SK-N-SH (cell line): ENCODE measurements around the gene BCAS3. TPM values are rescaled to one million over a fixed set of nuclear protein-coding genes. Genes with fewer than 3 reads are reported as not detected.

Experiments used
- CTCF ChIA-PET: fragments of 300-600, 350-600 bp; formaldehyde crosslinking; extraction: SDS; loops from one replicate; lab custom pipeline; 2021; lab: Yijun Ruan, JAX
- POLR2A ChIA-PET: fragments of 350-600 bp; sonication (Branson Sonifier 250); formaldehyde crosslinking; extraction: SDS; loops from one replicate; lab custom pipeline; 2020; ENCODE audit warnings: antibody characterized with exemption, inconsistent platforms; lab: Yijun Ruan, JAX
- DNase-seq: peaks from one replicate; pipeline ENCODE4 v3.0.0; 2012
- H2AFZ ChIP-seq: fragments of 200-600 bp; sonication (generic); 2 replicates; pipeline ENCODE4 v1.8.1; 2016; ENCODE audit warnings: antibody characterized with exemption, mild to moderate bottlenecking, low read depth
- H3F3A ChIP-seq: fragments of 200-600 bp; sonication (generic); replicated peaks from 2 replicates; pipeline ENCODE3; 2016; ENCODE audit warnings: antibody characterized with exemption, mild to moderate bottlenecking; ENCODE audit not compliant: insufficient read depth
- H3K27ac ChIP-seq, 2 experiments: fragments of 200-500 bp in 1 of 2; fragments of 200-600 bp in 1 of 2; sonication (Bioruptor generic) in 1 of 2; sonication (generic), shearing (Covaris generic) in 1 of 2; 2 replicates each; pipeline versions ENCODE4 v1.5.1 to v1.6.1; 2014 to 2016; ENCODE audit warnings: low read depth in 2 of 2, inconsistent platforms in 1 of 2, low read length in 1 of 2, mild to moderate bottlenecking in 1 of 2, mixed read lengths in 1 of 2
- H3K27me3 ChIP-seq: fragments of 200-600 bp; sonication (generic), shearing (Covaris generic); 2 replicates; pipeline ENCODE4 v1.6.1; 2016; ENCODE audit warnings: mixed run types; ENCODE audit not compliant: insufficient read depth
- H3K36me3 ChIP-seq, 2 experiments: fragments of 200-500 bp in 1 of 2; fragments of 200-600 bp in 1 of 2; sonication (Bioruptor generic) in 1 of 2; sonication (generic) in 1 of 2; replicated peaks in 1 of 2; 2 replicates each; pipeline versions ENCODE3 to v1.5.1; 2014 to 2016; ENCODE audit warnings: low read length in 1 of 2, mild to moderate bottlenecking in 1 of 2; ENCODE audit not compliant: insufficient read depth in 2 of 2, control insufficient read depth in 1 of 2
- H3K4me1 ChIP-seq, 2 experiments: fragments of 200-500 bp in 1 of 2; fragments of 200-600 bp in 1 of 2; sonication (Bioruptor generic) in 1 of 2; sonication (generic), shearing (Covaris generic) in 1 of 2; 2 replicates each; pipeline versions ENCODE4 v1.5.1 to v1.6.1; 2014 to 2016; ENCODE audit warnings: low read depth in 1 of 2, low read length in 1 of 2, mixed run types in 1 of 2; ENCODE audit not compliant: insufficient read depth in 2 of 2, control insufficient read depth in 1 of 2
- H3K4me2 ChIP-seq: fragments of 200-600 bp; sonication (generic), shearing (Covaris generic); 2 replicates; pipeline ENCODE4 v1.6.1; 2017; ENCODE audit warnings: mixed run types
- H3K4me3 ChIP-seq, 2 experiments: fragments of 200-500 bp in 1 of 2; fragments of 200-600 bp in 1 of 2; sonication (Bioruptor generic) in 1 of 2; sonication (generic), shearing (Covaris generic) in 1 of 2; 2 replicates each; pipeline versions ENCODE4 v1.5.1 to v1.8.1; 2014 to 2016; ENCODE audit warnings: low read depth in 2 of 2, inconsistent platforms in 1 of 2, low read length in 1 of 2, mild to moderate bottlenecking in 1 of 2, mixed read lengths in 1 of 2, moderate library complexity in 1 of 2
- H3K79me2 ChIP-seq: fragments of 200-600 bp; sonication (generic); 2 replicates; pipeline ENCODE4 v1.8.1; 2017; ENCODE audit warnings: mild to moderate bottlenecking; ENCODE audit not compliant: insufficient read depth
- H3K9ac ChIP-seq: fragments of 200-600 bp; sonication (generic); 2 replicates; pipeline ENCODE4 v1.6.1; 2017; ENCODE audit warnings: mixed run types
- H3K9me2 ChIP-seq: fragments of 200-600 bp; sonication (generic); 2 replicates; pipeline ENCODE4 v1.6.1; 2017; ENCODE audit warnings: mixed run types
- H3K9me3 ChIP-seq: fragments of 200-600 bp; sonication (generic); 2 replicates; pipeline ENCODE4 v1.6.1; 2017; ENCODE audit warnings: mixed run types, mild to moderate bottlenecking, moderate library complexity
- H4K20me1 ChIP-seq: fragments of 200-600 bp; sonication (generic); 2 replicates; pipeline ENCODE4 v1.6.1; 2017; ENCODE audit warnings: mild to moderate bottlenecking, mixed run types; ENCODE audit not compliant: insufficient read depth
- CHD2 ChIP-seq: fragments of 150-350 bp; IDR thresholded peaks from 2 replicates; pipeline ENCODE4 v1.6.1; 2018; ENCODE audit warnings: low read length; ENCODE audit not compliant: partially characterized antibody
- CTCF ChIP-seq: fragments of 200-600 bp; sonication (generic); IDR thresholded peaks from 2 replicates; pipeline ENCODE4 v1.6.1; 2017; ENCODE audit warnings: antibody characterized with exemption, mild to moderate bottlenecking, moderate library complexity
- EZH2phosphoT487 ChIP-seq: fragments of 200-600 bp; sonication (generic); IDR thresholded peaks from 2 replicates; pipeline ENCODE4 v1.6.1; 2017; ENCODE audit warnings: low read depth, mixed run types, mild to moderate bottlenecking, antibody characterized with exemption, moderate library complexity, borderline replicate concordance
- MEF2A ChIP-seq: IDR thresholded peaks from 2 replicates; pipeline ENCODE4 v1.4.0; 2012; ENCODE audit warnings: low read depth, borderline replicate concordance
- REST ChIP-seq: IDR thresholded peaks from 2 replicates; pipeline ENCODE4 v1.6.1; 2012; ENCODE audit warnings: mild to moderate bottlenecking, low read depth, low read length, moderate library complexity
- ZBTB33 ChIP-seq: IDR thresholded peaks from 2 replicates; pipeline ENCODE4 v1.4.0; 2012; ENCODE audit warnings: low read depth, borderline replicate concordance
- polyA plus RNA-seq, 3 experiments: library from polyadenylated mRNA; depleted of rRNA; stranded (reverse); fragments of >200 nt; gene quantifications; 2 replicates each; pipeline ENCODE4 v1.2.3, GENCODE V29; 2012

The BCAS3 gene
- polyA plus RNA-seq, 1 of the 3 experiments (the other 2 are of a cell fraction), result 5.9 TPM

- Histone ChIP-seq H3K9me3 (no peaks in the 10 kb centered on the region), H3K4me3 (no peak overlapping the region), H3F3A (no peaks in the 10 kb centered on the region), H3K9me2 (no peaks in the 10 kb centered on the region), H3K36me3 (no peaks in the 10 kb centered on the region), H3K27me3 (no peaks in the 10 kb centered on the region), H2AFZ (no peak overlapping the region), H3K9ac (no peak overlapping the region), H3K4me2 (no peak overlapping the region), H3K79me2 (no peaks in the 10 kb centered on the region), H4K20me1 (no peaks in the 10 kb centered on the region), H3K4me1 (peaks cover 0 to 11% of the 10 kb centered on the region in 2 experiments; a peak in 2 of 4 replicates), H3K27ac (no peak overlapping the region)
- POLR2A ChIA-PET, result no interaction called here
- CTCF ChIA-PET, result interaction anchor here (1.3 kb wide), 1 partner anchor 524 kb away, joined by 3 read pairs; no protein-coding TSS in a partner anchor
- TF ChIP-seq CTCF (no peak), REST (no peak), CHD2 (no peak), ZBTB33 (no peak), MEF2A (no peak), EZH2phosphoT487 (no peak)
- no peak for DNase-seq
Measured at GRCh38 chr17:60887614-60888028, 210.0 kb downstream of the BCAS3 start.
